Liver (tissue), 3 donors: ENCODE data around the gene TST.

Experiments
- EGR1 ChIP-seq, 2 donors: IDR thresholded peaks; 2 replicates each; pipeline ENCODE4 v1.6.1; 2016 to 2018; ENCODE audit warnings: antibody characterized with exemption in 2 of 2, low read depth in 2 of 2
- FOXA1 ChIP-seq: IDR thresholded peaks from 2 replicates; pipeline ENCODE4 v1.6.1; 2016; ENCODE audit warnings: antibody characterized with exemption
- GABPA ChIP-seq, 2 donors: IDR thresholded peaks in 1 of 2; conservative IDR thresholded peaks in 1 of 2; 2 replicates each; pipeline ENCODE4 v1.6.1; 2016; ENCODE audit warnings: antibody characterized with exemption in 2 of 2, mild to moderate bottlenecking in 1 of 2, moderate library complexity in 1 of 2
- HNF4G ChIP-seq: IDR thresholded peaks from 2 replicates; pipeline ENCODE4 v1.6.1; 2016; ENCODE audit warnings: antibody characterized with exemption
- RAD21 ChIP-seq, 2 donors: IDR thresholded peaks; 2 replicates each; pipeline ENCODE4 v1.6.1; 2016; ENCODE audit warnings: antibody characterized with exemption in 2 of 2, mild to moderate bottlenecking in 2 of 2
- RXRA ChIP-seq, 2 donors: IDR thresholded peaks; 2 replicates each; pipeline ENCODE4 v1.6.1; 2017 to 2018; ENCODE audit warnings: antibody characterized with exemption in 2 of 2, mild to moderate bottlenecking in 1 of 2
- SP1 ChIP-seq: IDR thresholded peaks from 2 replicates; pipeline ENCODE4 v1.6.1; 2018; ENCODE audit warnings: antibody characterized with exemption, mild to moderate bottlenecking
- TAF1 ChIP-seq: conservative IDR thresholded peaks from 2 replicates; pipeline ENCODE4 v1.6.1; 2016; ENCODE audit warnings: antibody characterized with exemption, mild to moderate bottlenecking
- YY1 ChIP-seq: IDR thresholded peaks from 2 replicates; pipeline ENCODE4 v1.6.1; 2016; ENCODE audit warnings: antibody characterized with exemption, mild to moderate bottlenecking
- TF ChIP-seq, protein P1 (sequence below): fragments of 150-350 bp; IDR thresholded peaks from 2 replicates; pipeline ENCODE4 v1.5.1; 2017; ENCODE audit warnings: improper control_type of control experiment, low read depth, low read length; ENCODE audit not compliant: missing input control
- TF ChIP-seq, protein P2 (sequence below): IDR thresholded peaks from 2 replicates; pipeline ENCODE4 v1.6.1; 2016; ENCODE audit warnings: antibody characterized with exemption
- TF ChIP-seq, protein P3 (sequence below): IDR thresholded peaks from 2 replicates; pipeline ENCODE4 v1.6.1; 2016; ENCODE audit warnings: antibody characterized with exemption, mild to moderate bottlenecking
- TF ChIP-seq, protein P4 (sequence below): IDR thresholded peaks from 2 replicates; pipeline ENCODE4 v1.6.1; 2016; ENCODE audit warnings: antibody characterized with exemption
- TF ChIP-seq, protein P5 (sequence below): IDR thresholded peaks from 2 replicates; pipeline ENCODE4 v1.6.1; 2016; ENCODE audit warnings: antibody characterized with exemption
- donor health status: healthy.
- donor health status: healthy.

DNA sequence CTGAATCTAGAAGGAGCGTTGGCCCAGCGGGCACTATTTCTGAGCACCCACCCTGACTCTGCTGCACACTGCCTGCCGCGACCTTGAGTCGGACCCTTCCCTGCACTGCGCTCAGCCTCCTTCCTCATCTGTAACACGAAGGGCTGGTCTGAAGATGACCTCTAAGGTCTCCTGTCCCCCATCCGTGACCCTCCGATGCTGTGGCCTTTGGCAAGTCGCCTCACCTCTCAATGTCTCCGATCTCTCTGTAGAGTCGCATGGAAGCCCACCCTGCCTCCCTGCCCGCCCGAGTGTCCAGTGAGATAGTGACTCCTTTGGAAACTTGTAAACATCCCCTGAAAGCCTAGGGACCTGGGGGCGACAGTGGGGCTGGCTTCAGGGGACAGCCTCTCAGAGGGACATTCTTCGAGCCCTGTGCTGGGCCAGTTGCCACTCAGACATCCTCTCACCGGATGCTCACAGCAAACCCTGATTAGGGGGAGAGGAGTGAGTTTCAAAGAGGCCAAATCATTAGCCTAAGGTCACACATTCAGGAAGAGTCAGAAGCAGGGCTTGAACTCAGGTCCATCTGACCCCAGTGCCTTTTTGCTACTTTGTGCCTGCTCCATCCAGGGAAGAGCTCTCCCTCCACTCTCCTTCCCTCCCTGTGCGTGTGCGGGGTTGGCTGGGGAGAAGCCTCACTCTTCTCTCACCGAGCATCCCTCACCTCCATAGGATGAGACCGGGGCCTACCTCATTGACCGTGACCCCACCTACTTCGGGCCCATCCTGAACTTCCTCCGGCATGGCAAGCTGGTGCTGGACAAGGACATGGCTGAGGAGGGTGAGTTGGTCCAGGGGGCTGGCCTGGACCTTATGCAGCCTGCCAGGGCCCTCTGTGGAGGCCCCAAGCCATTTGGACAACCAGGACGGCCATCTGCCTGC is 33.4 kb upstream of the TST start:
- TF ChIP-seq RAD21 (IDR thresholded peaks at IDR 0.05) (no peak), GABPA (IDR thresholded peaks at IDR 0.05 in 1 of 2, conservative IDR thresholded peaks at IDR 0.05 in 1 of 2) (no peak), HNF4G (no peak), TAF1 (no peak), RXRA (IDR thresholded peaks at IDR 0.05) (no peak), SP1 (no peak), EGR1 (IDR thresholded peaks at IDR 0.05; ENCODE audit: low read depth in 2 of 2) (no peak), FOXA1 (no peak), YY1 (no peak)
- TF ChIP-seq, protein P1, sequence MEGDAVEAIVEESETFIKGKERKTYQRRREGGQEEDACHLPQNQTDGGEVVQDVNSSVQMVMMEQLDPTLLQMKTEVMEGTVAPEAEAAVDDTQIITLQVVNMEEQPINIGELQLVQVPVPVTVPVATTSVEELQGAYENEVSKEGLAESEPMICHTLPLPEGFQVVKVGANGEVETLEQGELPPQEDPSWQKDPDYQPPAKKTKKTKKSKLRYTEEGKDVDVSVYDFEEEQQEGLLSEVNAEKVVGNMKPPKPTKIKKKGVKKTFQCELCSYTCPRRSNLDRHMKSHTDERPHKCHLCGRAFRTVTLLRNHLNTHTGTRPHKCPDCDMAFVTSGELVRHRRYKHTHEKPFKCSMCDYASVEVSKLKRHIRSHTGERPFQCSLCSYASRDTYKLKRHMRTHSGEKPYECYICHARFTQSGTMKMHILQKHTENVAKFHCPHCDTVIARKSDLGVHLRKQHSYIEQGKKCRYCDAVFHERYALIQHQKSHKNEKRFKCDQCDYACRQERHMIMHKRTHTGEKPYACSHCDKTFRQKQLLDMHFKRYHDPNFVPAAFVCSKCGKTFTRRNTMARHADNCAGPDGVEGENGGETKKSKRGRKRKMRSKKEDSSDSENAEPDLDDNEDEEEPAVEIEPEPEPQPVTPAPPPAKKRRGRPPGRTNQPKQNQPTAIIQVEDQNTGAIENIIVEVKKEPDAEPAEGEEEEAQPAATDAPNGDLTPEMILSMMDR = no peak
- TF ChIP-seq, protein P2, sequence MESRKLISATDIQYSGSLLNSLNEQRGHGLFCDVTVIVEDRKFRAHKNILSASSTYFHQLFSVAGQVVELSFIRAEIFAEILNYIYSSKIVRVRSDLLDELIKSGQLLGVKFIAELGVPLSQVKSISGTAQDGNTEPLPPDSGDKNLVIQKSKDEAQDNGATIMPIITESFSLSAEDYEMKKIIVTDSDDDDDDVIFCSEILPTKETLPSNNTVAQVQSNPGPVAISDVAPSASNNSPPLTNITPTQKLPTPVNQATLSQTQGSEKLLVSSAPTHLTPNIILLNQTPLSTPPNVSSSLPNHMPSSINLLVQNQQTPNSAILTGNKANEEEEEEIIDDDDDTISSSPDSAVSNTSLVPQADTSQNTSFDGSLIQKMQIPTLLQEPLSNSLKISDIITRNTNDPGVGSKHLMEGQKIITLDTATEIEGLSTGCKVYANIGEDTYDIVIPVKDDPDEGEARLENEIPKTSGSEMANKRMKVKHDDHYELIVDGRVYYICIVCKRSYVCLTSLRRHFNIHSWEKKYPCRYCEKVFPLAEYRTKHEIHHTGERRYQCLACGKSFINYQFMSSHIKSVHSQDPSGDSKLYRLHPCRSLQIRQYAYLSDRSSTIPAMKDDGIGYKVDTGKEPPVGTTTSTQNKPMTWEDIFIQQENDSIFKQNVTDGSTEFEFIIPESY = no peak
- TF ChIP-seq, protein P3, sequence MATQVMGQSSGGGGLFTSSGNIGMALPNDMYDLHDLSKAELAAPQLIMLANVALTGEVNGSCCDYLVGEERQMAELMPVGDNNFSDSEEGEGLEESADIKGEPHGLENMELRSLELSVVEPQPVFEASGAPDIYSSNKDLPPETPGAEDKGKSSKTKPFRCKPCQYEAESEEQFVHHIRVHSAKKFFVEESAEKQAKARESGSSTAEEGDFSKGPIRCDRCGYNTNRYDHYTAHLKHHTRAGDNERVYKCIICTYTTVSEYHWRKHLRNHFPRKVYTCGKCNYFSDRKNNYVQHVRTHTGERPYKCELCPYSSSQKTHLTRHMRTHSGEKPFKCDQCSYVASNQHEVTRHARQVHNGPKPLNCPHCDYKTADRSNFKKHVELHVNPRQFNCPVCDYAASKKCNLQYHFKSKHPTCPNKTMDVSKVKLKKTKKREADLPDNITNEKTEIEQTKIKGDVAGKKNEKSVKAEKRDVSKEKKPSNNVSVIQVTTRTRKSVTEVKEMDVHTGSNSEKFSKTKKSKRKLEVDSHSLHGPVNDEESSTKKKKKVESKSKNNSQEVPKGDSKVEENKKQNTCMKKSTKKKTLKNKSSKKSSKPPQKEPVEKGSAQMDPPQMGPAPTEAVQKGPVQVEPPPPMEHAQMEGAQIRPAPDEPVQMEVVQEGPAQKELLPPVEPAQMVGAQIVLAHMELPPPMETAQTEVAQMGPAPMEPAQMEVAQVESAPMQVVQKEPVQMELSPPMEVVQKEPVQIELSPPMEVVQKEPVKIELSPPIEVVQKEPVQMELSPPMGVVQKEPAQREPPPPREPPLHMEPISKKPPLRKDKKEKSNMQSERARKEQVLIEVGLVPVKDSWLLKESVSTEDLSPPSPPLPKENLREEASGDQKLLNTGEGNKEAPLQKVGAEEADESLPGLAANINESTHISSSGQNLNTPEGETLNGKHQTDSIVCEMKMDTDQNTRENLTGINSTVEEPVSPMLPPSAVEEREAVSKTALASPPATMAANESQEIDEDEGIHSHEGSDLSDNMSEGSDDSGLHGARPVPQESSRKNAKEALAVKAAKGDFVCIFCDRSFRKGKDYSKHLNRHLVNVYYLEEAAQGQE = no peak
- TF ChIP-seq, protein P4, sequence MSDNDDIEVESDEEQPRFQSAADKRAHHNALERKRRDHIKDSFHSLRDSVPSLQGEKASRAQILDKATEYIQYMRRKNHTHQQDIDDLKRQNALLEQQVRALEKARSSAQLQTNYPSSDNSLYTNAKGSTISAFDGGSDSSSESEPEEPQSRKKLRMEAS = no peak
- TF ChIP-seq, protein P5, sequence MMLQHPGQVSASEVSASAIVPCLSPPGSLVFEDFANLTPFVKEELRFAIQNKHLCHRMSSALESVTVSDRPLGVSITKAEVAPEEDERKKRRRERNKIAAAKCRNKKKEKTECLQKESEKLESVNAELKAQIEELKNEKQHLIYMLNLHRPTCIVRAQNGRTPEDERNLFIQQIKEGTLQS = no peak
